Stimulated activated CD4-positive, alpha-beta T cell treated with anti-CD3 and anti-CD28 coated beads, Interleukin-4, amount 100 ng/mL, for 1 hour (primary cell): ENCODE results near the gene THAP12.
A peak's percentile ranks its signal among the peaks of the same experiment; 100 is the strongest.
"Not testable (repeated sequence)": the region's sequence is repeated elsewhere in the genome, so short reads cannot be mapped to it uniquely, and the experiment has no call there.

Experiments
- DNase-seq: peaks from one replicate; pipeline ENCODE4 v3.0.0-alpha.2; 2020

The THAP12 gene, protein sequence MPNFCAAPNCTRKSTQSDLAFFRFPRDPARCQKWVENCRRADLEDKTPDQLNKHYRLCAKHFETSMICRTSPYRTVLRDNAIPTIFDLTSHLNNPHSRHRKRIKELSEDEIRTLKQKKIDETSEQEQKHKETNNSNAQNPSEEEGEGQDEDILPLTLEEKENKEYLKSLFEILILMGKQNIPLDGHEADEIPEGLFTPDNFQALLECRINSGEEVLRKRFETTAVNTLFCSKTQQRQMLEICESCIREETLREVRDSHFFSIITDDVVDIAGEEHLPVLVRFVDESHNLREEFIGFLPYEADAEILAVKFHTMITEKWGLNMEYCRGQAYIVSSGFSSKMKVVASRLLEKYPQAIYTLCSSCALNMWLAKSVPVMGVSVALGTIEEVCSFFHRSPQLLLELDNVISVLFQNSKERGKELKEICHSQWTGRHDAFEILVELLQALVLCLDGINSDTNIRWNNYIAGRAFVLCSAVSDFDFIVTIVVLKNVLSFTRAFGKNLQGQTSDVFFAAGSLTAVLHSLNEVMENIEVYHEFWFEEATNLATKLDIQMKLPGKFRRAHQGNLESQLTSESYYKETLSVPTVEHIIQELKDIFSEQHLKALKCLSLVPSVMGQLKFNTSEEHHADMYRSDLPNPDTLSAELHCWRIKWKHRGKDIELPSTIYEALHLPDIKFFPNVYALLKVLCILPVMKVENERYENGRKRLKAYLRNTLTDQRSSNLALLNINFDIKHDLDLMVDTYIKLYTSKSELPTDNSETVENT

DNA sequence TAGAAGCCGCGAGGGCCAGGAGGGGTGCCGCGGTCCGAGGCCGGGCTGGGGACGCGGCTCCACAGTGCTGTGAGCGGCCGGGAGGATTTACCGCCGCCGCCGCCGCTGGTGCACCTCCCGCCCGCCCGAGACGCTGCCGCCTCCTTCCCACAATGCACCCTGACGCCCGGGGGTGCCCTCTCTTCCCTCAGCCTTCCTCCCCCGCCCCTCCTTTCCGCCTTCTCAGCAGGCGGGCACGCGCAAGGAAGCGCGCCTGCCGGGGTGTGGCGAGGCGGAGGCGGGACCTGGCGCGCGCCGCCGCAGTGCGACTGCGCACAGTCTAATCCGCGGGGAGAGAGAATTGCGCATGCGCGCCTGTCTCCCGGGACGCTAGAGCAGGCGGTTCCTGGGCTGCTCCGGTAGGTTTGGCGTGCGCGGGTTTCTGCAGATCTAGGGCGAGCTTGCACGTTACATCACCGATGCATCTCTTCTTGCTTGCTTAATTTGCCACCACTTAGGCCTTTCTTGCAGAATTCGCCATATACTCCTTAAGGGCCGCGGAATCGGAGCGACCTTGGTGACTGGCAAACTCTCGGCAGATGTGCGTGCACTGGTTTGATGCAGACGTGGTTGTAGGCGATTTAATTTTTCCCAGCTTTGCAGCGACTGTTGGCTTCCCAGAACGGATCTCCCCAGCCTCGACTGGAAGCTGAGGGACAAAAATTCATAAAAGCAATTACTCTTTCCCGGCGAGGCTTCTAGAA is at the start of gene THAP12, which contains the start of gene GVQW3:
THAP12 (minus strand) TSS at position 156 of the 743 bp plus-strand sequence. CDS start 296 bp downstream, outside the sequence.
GVQW3 (plus strand) TSS at position 347 of the 743 bp plus-strand sequence. CDS start 506 bp downstream, outside the sequence.
- DNase-seq, result peak; percentile 95

DNA sequence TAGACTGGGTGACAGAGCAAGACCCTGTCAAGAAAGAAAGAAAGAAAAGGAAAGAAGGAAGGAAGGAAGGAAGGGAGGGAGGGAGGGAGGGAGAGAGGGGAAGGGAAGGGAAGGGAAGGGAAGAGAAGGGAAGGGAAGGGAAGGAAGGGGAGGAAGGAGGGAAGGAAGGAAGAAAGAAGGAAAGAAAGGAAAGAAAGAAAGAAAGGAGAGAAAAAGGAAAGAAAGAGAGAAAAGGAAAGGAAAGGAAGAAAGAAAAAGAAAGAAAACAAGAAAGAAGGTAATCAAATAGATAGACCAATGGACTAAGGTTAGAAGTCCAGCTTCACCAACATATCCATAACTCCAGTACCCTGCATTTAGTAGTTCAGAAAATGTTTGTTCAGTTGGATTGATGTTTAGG is 45.7 kb upstream of the THAP12 start:
- DNase-seq, result no peak

DNA sequence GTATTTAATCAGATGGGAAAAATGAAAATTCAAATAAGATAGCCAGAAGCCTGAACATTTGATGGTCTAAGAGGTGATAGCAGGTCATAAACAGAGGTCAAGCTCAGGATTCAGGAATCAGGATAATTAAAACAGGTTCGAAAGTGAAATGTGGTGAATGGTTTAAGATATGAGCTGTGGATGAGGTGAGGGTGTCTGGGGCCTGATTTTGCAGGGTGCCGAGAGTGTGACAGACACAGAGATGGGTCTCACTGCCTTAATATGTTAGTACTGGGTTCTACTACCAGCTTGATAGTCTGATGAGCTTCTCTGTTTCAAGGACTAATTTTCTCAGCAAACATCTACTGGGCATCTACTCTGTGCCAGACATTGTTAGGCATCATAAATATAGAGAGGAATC is 44.0 kb upstream of the THAP12 start:
- no peak for DNase-seq

DNA sequence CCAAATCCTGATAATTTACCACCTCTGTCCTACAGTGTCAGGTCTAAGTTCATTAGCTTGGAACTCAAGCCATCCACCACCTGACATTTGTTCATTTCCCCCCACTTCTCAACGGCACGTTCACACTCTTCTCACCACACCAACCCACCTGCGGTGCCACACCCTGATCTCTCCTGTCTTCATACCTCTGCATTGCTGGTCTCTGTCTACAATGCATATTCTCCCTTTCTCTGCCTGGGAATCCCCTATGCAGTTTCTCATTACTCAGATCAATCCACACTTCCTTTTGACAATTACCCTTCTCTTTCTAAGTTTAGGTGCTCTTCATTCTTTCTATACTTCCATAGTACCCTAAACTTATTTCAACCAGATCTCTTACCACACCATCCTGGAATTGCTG is 43.4 kb upstream of the THAP12 start:
- no peak for DNase-seq

DNA sequence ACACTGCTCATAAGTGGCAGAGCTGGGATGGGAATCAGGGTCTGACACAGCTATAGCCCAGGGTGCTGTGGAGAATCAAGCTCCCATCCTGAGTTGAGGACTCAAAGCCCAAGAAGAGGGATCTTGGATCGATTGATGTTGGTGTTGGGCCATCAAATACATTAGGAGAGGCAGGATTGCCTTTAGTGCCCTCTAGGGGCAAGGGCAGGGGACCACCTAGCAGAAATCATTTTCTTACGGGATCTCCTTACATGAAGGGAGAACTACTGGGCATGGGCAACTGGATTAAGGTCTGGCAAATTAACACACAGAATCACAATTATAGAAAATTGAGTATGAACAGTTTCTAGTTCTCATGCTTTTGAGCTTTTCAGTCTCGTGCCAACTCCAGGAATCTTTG is 39.0 kb upstream of the THAP12 start:
- no peak for DNase-seq

DNA sequence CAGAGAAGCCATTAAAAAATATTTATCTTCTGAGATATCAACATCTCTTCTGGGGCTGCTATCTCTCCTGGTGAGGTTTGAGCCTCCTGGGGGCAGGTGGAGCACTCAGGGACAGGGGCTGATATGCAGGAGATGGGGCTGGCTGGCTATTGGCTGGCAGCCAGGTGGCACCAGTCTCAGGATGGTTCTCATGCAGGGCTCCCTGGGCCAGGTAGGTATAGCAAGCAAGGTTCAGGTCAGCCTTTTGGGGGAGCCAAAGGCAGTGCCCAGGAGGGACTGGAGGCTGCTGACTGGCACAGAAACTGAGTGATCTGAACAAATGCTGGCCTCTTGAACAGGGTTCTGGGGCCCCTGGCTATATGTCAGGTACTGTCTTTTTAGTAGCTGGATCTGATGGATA is 34.1 kb upstream of the THAP12 start:
- no peak for DNase-seq

DNA sequence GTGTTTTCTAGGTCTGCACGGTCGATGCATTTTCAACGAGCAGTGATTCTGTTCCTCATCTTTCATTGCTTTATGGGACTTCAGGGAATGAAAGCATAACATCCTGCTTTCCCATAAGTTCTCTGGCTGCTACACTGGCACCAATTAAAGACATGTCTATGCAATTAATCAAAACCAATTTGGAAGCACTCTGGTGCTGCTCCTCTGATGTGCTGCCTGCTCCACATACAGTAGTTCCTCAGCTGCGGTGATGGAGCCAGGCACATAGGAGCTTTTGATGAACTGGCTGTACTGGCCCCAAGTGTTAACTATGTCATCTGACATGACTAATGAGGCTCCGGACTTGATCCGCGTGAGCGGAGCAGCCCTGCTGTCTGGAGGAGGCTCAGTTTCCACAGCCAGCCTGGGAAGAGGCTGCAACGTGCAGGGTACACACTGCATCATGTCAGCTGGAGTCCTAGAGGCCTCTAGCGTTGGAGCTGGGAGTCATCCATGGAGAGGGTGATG is 30.0 kb upstream of the THAP12 start:
- DNase-seq, result no peak

DNA sequence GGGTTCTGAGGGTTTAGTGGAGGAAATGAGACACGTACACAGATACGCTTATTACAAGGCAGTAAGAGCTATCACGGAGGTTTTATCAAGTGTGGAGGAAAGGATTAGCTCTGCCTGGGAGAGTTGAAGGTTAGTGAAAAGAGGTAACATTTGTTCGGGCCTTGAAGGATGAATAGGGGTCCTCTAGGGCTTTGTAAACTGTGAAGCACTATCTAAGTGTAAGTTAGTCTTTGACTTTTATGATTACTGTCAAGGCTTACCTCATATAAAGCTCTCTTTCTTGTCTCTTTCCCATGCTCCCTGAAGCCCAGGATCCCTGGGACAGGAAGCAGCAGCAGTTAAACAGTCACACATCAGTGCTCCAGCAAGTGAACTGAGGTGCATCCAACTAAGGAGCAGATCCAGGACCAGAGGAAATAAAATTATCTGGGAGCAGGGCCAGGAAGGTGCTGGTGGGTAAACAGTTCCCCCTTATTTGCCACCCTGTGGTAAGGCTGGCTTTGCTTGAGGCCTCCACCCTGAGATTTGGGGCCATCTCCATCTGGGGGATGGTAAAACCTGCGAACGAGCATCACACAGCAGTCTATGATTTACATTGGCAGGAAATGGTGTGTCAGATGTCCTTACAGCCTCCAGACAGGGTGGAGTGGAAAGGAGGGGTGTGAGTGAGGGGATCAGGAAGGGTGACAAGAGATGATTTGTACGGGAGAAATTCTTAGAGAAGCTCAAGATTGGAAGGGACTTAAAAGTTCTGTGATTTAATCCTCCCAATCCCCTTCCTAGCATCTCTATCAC is 27.4 kb upstream of the THAP12 start:
- DNase-seq, result no peak

DNA sequence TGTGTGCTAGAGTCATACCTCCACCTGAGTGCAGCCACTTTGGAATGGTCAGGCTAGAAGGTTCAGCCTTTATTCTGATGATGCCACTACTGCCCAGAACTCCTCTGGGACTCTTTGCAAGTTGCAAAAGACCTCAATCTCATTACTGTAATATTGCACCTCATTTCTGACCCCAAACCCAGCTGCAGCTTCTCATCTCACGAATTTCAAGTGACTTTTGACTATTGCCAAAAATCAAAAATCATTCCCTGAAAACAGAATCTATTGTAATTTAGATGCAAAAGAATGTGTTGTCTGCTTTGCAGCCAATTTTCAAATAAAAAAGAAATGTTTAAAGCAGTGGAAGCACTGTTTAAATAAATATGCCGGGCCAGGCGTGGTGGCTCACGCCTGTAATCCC is 25.4 kb upstream of the THAP12 start:
- DNase-seq, result no peak

DNA sequence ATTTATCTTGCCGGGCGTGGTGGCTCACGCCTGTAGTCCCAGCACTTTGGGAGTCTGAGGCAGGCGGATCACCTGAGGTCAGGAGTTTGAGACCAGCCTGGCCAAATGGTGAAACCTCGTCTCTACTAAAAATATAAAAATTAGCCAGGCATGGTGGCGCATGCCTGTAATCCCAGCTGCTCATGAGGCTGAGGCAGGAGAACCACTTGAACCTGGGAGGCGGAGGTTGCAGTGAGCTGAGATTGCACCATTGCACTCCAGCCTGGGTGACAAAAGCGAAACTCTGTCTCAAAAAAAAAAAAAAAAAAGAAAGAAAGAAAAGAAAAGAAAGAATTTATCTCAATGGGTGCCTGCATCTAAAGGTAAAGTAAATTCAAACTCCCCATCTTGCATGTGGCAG is 20.6 kb upstream of the THAP12 start:
- not testable (repeated sequence) for DNase-seq

DNA sequence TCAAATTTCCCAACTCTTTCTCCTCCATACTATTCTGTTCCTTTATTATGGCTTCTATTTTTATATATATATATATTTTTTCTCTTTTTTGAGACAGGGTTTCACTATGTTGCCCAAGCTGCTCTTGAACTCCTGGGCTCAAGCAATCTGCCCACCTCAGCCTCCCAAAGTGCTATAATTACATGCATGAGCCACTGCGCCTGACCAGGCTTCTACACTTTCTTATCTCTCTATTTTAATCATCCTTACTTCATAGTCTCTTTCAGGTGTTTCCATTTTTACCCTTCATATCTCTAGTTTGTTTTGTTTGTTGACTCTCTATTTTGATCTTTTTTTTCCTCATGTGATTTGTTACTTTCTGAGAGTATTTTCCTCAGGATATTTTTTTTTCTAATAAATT is 20.0 kb upstream of the THAP12 start:
- no peak for DNase-seq

DNA sequence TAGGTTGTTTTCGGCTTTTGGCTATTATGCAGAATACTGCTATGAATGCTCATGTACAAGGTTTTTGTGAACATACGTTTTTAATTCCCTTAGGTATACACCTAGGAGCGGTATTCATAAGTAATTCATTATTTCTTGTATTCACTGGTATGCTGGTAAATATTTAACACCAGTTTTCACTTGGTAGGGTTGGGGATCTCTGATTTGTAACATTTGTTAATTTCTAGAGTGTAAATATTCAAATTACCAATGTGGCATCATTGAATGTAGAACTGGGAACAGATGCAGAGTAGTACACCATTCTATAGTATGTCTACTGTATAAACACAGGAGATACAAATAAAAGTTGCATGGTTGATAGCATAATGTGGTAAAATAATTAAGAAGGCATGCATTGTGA is 16.5 kb upstream of the THAP12 start:
- no peak for DNase-seq

DNA sequence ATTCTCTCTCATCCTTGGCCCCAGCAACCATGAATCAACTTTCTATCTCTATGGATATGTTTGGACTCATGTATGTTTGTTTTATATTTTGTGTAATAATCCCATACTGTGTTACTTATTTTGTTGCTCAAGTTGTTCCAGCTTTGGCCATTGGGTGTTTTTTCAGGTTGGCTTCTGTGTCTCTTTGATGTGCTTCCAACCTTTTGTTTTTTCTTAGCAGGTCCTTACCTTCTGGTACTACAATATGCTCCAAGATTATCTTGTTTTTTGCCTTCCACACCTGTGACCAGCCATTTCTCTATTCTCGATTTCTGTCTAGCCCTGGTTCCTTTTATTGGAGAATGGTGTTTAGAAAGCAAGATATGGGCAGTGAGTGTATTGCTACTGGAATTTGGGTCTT is 14.4 kb upstream of the THAP12 start:
- DNase-seq, result no peak

DNA sequence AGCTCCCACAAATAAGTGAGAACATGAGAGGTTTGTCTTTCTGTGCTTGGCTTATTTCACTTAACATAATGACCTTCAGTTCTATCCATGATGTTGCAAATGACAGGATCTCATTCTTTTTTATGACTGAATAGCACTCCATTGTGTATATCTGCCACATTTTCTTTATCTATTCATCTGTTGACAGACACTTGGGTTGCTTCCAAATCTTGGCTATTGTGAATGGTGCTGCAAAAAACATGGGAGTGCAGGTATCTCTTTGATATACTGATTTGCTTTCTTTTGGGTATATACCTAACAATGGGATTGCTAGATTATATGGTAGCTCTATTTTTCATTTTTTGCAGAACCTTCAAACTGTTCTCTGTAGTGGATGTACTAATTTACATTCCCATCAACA is 13.5 kb upstream of the THAP12 start:
- DNase-seq, result no peak

DNA sequence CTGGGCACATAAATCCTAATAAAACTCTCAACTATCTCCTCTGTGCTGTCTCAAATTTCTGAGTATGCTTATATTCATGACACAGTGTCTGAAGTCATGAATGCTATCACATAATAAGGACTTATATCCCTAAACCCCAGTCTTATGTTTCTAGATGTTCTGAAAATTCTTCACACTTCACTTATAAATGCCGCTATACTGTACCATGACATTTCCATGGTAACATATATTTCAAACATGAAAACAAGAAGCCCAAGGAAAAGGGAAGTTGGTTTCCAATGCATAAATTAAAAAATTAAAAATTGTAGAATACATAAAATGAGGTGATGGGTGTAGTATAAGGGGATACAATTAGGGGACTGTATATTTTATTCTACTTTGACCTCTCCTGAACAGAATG is 11.9 kb upstream of the THAP12 start:
- no peak for DNase-seq

DNA sequence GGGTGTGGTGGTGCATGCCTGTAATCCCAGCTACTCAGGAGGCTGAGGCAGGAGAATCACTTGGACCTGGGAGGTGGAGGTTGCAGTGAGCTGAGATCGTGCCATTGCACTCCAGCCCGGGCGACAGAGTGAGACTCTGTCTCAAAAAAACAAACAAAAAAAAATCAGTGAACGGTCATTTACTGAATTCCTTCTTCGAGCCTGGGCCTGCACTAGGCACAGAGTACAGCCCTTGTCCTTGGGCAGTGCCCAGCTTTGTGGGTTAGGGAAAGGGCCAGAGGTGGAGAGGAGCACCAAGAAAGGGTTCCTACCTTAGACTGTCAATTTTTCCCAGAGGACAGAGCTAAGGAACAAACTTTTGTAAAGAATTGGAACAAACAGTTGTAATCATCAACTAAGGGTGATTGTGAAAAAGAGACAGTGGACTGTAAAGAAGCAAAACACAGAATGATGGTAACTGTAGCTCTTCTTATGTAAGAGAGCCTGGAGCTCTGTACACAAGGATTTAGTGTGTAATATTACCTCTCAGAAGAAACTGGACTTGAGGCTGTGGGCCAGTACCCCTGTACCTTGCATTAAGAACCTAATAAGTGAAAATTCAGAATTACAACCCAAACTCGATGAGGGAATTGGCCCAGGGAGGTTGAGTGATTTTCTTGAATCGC is 11.0 kb upstream of the THAP12 start:
- DNase-seq, result no peak

DNA sequence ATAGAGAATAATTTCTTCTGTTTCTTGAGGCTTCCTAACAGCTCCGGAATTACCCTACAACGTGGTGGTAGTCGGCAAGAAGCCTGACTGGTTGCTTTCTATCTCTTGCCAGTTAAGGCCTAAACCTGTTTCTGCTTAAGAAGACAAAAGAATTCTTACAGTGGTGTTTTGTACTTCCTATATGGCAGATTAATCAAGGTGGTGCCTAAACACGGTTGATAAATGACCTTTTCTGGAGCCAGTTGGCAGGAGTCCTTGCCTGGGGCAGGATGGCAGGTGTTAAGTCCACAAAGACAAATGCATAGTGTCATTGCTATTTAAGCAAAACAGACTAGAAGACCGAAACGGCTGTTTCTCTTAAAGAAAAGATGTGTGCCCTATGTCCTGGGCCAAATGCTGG is 10.1 kb upstream of the THAP12 start:
- DNase-seq, result no peak

DNA sequence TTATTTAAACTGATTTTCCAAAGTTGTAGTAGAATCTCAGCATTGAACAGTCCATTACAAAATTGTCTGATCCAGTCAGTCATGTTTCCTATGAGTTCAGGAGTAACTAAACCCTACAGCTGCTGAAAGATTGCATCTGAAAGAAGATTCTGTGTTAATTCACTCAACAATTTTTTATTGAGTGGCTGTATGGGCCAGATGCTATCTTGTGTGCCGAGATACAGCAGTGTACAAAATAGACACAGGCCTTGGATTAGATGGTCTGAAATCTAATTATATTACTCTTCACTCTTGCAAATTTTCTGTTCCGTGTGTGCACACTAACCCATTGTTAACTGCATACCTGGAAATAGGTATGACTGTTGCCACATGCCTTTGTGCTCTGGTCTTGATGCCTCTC is 7.5 kb upstream of the THAP12 start:
- no peak for DNase-seq

DNA sequence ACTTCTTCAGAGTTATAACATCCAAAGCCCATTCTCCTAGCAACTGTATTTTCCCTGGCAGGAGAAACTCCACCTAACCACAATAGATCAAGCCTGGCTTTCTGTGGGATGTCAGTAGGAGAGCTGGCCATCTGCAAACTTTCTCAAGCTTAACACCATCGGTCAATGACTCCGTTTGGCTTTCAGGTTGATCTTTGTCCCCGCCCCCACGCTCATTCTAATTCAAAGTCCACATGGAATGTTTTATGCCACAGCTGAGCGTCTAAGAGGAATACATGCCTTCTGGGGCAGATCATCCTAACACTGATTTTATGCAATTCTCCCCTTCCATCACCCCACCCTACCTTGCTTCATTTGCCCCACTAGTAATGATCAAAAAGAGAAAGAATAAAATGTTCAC is 5.0 kb upstream of the THAP12 start:
- DNase-seq, result no peak

DNA sequence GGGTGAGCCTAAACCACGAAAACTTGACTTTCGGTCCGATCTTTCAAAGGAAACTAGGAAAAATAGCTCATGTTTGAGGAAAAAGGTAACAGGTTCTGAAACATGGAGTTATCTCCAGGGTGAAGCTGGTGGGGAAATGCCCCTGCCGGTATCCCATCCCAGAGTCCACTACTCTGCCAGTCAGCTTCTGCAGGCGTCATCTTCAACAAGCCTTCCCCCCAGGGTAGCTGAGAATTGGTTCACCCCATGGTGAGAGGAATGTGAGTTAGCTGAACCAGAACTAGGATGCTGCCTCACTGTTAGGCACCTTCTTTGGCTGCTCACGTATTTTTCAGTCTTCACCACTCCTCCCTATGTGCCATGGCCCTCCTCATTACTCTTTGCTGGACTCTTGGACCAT is 1.3 kb upstream of the THAP12 start:
- no peak for DNase-seq

DNA sequence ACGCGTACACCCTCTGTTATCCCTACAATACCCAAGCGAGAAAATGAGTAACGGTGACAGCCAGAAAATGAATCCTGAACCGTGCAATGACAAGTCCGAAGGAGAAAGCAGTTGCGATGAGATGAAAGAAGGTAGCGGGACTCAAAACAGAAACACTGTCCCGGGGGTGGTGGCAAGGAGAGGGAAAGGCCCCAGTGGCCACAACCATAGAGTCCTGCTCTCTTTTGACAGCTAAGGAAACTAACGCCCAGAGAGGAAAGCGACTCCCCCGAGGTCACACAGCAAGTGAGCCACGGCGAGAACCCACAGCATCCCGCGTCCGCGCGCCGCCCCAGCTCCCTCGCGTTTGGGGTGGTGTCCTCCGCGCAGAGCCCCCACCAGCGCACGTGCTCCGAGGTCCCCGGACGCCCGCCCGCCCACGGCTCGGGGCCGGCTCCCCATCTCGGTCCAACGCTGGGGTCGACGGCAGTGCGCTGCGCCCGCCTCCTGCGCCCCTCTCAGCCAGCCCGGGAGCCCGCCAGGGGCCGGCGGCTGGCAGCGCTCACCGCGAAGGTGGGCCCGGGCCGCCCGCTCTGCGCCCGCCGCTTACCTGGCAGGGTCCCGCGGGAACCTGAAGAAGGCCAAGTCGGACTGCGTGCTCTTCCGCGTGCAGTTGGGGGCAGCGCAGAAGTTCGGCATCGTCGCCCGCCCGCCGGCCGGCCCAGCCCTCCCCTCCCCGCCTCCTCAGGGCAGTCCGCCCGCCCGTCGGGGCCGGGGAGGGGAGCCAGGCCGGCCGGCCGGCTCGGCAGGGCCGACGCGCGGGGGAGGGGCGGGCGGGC is 564 bp downstream of the THAP12 start:
- DNase-seq, result peak; percentile 57
